ENCODE measurements around the gene RHBDD1.

RHBDD1 gene

GRCh38 chr2:226847090-226847489, 11.2 kb downstream of the RHBDD1 start:
- DNase-seq = no peak

- DNase-seq = no peak
These were observed 11.7 kb downstream of the RHBDD1 start for GRCh38 chr2:226847511-226847910.

- DNase-seq = no peak
These were observed 13.5 kb downstream of the RHBDD1 start for GRCh38 chr2:226849349-226849748.

GRCh38 chr2:226850024-226850423, 14.2 kb downstream of the RHBDD1 start:
- no peak for DNase-seq

DNA sequence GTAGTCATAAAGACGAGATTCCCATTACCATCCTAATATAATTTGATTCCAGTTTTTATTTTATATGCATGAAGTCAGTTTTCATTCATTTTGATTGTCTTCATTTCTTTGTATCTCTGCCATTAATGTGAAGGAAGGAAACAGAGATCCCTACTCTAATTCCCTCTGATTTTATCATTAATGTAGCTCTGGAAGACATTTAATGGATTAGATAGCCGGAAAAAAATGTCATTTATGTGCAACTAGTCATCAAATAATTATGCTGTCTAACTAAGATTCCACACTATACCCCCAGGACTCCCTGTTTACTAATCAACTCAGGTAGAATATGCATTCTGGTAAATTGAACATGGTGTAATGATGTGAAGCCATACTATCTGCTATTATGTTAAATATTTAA, 19.9 kb downstream of the RHBDD1 start:
- DNase-seq = no peak

- no peak for DNase-seq
These were observed 24.2 kb downstream of the RHBDD1 start for GRCh38 chr2:226860087-226860486.

DNA sequence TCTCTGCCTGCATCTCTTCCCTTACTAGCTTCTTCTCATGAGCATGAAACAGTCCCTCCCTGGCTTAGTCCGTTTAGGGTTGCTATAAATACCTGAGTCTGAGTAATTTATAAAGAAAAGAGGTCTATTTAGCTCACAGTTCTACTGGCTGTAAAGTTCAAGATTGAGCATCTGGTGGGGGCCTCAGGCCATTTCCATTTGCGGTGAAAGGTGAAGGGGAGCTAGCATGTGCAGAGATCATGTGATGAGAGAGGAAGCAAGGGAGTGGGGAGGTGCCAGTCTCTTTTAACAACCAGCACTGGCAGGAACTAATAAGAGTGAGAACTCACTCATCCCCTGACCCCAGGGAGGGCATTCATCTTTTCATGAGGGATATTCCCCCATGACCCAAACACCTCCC, 26.8 kb downstream of the RHBDD1 start:
- no peak for DNase-seq

- no peak for DNase-seq
These were observed 29.4 kb downstream of the RHBDD1 start for GRCh38 chr2:226865273-226865672.

GRCh38 chr2:226865710-226866109, 29.9 kb downstream of the RHBDD1 start:
- no peak for DNase-seq

- DNase-seq = no peak
These were observed 32.7 kb downstream of the RHBDD1 start for GRCh38 chr2:226868331-226869162.

DNA sequence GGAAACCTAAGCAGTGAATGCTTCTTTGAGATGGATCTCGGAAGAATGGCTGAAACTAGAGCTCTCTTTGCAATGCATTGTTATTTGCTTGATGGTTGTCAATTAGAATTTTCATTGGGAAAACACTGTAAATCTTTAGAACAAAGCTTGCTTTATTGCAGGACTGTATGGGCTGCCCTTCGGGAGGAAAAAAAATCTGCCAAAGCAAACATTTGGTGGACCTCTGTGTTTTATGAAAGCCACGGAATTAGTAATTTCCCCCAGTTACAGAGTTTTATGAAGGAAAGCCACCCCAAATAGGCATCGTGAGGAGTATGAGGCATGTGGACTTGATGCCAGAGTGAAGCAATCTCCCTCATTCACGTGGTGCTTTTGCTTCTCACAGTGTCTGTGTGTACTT, 33.5 kb downstream of the RHBDD1 start:
- DNase-seq = no peak

DNA sequence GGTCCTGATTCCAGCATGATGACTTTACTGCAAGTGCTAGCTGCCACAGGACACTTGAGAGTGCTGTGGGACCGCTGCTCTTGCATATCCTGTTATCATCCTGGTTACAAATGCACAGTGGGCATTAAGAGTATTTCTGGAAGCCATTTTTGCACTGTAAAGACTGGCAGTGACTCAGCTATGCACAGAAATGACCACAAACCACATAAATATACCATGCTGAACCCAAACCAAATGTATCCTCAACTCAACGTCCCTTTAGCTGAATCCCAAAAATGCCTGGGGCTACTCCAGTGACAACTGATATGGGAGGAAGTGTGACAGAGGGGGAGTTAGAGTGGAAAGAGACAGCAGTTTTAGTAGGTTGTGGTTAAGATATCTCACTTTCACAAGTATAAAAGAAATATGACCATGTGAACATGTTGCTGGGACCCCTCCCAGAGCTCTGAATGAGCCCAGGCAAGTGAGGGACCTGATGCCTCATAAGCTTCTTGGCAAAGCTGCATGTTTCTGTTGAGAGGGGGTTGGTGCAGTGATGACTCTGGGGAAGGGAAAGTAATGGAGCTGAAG, 37.3 kb downstream of the RHBDD1 start:
- no peak for DNase-seq

DNA sequence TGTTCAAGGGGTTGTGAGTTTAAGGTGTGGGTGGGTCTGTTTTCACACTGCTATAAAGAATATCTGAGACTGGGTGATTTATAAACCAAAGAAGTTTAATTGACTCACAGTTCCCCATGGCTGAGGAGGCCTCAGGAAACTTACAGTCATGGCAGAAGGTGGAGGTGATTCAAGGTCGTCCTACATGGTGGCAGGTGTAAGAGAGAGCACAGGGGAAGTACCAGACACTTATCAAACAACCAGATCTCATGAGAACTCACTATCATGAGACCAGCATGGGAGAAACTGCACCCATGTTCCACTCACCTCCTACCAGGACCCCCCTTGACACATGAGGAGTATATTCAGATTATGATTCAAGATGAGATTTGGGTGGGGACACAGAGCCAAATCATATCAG, 38.0 kb downstream of the RHBDD1 start:
- DNase-seq = peak in 1 of 2 experiments; percentile 33

DNA sequence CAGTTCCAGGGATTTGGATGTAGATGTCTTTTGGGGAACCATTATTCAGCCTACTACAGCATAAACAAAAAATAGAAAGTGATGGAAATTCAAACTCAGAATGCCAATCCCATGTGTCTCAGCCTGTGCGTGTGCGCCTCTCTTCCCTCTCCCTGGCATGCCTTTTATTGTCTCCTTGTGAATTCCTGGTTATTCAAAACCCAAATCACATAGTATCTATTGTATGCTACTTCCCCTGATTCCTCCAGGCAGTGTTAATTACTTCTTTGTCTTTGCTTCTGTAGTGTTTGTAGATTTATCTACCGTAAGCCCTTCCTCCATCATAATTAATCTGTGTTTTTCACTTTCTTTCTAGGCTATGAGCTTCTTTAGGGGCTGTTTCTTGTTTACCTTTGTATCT, 38.9 kb downstream of the RHBDD1 start:
- no peak for DNase-seq

DNA sequence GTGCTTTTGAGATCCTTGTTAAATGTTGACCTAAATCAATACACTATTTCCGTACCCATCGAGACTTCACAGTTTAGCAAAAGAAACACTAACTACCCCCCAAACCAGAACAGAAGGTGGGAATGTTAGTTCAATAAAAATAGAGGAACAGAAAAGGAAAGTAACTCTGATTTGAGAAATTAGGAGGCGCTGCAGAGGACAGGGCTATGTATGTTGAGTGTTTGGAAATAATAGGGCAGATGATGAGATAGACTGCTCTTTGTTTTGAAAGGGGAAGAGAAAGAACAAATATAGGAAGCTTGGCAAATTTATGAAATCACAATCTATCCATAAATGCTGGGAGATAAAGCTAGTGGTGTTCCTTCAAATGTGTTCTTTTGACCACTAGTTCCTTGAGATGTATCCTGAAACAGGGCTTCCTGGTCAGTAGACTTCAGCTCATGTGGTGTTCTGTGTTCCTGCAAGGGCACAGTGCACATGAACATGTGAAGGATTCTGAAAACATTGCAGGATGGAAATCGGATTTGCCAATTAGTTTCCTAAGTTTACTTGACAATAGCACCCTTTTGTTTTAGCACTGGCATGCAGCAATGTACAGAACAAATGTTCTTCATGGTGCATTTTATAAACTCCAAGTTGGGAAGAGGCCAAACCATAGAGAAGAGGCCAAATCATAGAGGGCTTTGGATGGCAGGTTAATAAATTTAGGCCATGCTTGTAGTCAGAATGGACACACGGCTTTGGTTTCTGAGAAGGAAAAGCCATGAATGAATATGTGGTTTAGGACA, 39.8 kb downstream of the RHBDD1 start:
- DNase-seq = no peak

- DNase-seq = no peak
These were observed 41.6 kb downstream of the RHBDD1 start for GRCh38 chr2:226877491-226877890.

DNA sequence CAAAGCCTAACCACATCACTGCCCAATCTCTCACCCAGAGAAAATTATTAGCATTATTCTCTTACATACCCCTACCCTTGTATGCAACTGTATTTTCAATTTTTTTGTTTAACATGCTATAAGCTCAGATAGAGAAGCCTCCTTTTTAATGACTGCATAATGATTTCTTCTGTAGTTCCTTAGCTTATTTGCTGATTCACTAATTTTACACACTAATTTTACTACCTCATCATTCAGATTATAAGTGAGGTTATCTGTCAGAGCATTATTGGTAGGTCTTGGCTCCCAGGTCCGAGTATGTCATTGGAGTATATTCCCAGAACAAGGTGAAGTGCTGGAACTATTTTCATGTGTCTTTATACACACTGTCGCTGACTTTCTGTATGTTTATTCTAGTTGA, 45.4 kb downstream of the RHBDD1 start:
- no peak for DNase-seq

DNA sequence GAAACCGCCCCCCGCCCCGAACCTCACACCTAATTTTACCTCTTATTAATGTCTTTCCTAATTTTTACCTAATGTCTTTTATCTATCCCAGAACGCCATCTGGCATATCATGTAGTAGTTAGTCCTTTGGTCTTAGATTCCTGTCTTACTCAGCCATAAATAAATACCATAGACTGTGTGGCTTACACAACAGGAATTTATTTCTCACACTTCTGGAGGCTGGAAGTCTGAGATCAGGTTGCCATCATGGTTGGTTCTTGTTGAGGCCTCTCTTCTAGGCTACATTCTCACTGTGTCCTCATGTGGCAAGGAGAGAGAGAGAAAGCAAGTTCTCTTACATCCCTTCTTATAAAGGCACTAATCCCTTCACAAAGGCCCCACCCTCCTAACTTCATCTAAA, 46.8 kb downstream of the RHBDD1 start:
- DNase-seq = no peak

GRCh38 chr2:226883296-226883795, 47.5 kb downstream of the RHBDD1 start:
- no peak for DNase-seq

DNA sequence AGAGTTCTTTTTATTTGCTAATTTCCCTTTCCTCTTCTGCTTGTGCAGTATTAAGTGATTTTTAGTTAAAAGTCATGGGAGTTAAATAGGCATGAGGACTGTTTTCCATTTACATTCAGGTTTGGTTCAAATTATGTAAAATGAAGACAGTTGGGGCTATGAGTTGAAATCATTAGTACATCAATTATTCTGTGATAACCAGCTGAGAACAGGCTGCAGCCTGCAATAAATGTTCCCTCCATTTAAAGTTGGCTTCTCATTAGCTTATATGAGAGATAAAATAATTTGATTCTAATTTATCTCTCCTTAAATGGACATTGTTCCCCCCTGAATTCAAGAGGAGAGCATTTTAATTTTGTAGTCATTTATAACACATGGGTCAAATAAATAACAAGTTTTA, 48.3 kb downstream of the RHBDD1 start:
- DNase-seq = no peak

DNA sequence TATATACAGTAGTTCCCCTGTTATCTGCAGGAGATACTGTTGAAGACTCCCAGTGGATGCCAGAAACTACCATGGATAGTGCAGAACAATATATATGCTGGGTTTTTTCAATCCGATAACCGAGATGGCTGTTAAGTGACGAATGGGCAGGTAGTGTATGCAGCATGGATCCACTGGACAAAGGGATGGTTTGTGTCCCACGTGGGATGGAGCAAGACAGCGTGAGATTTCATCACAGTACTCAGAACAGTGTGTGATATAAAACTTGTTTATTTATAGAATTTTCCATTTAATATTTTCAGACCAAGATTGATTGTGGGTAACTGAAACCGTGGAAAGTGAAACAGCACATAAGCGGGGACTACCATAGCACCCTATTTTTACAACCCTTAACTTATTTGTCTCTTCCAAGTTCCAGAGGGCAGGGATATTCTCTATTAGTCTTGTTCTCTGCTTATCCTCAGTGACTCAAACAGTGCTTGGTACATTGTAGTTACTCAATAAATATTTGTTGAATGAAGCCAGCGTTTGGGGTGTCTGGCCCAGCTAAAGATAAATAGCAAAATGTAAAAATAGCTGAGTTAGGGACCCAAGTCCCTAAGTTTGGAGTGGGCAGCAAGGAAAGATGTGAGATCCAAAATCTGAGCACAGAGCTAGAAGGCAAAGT, 50.0 kb downstream of the RHBDD1 start:
- DNase-seq = no peak

GRCh38 chr2:226887940-226888339, 52.1 kb downstream of the RHBDD1 start:
- DNase-seq = no peak

DNA sequence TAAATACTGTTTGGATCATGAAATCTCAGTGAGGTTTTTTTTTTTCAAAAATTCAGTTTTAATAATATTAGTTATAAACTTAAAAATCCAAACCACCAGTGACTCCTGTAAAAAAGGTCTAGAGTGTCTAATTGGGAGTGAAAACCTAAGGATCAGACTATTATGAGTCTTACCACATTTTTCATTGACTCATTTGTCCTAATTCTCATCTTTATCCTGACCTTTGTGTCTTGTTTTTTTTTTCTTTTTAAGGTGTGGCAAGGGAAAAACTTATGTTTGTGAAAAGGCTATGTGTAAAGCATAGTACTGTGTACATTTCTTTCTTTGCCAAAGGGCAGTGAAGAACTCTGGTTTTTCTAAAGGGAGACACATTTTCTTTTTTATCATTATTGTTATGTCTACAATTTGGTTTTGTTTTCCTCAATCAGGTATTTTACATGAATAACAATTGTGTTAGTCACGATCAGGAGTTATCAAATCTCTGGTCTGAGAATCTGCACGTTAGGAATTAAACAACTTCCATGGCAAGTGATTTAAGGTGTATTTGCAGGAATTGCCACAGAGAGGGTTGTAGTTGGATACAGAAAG, 52.6 kb downstream of the RHBDD1 start:
- DNase-seq = no peak
